GM19238 (cell line): ENCODE results near the gene OR52E8.

ENCODE experiments used
- DNase-seq: peaks from one replicate; pipeline ENCODE4 v3.0.0; 2011; ENCODE audit warnings: low spot score; ENCODE audit not compliant: insufficient read length

Gene OR52E8

GRCh38 chr11:5857590-5857989 is at the start of gene OR52E8:
Gene OR52E8, minus strand, starts transcription at chr11:5857690. Its CDS starts 0 bp downstream, at chr11:5857690.
- DNase-seq: no peak

GRCh38 chr11:5899534-5899933 is 42.0 kb upstream of the OR52E8 start:
- DNase-seq: no peak

GRCh38 chr11:5892908-5893307 is 35.4 kb upstream of the OR52E8 start, which contains the start of gene OR52E5:
Gene OR52E5, plus strand, starts transcription at chr11:5893208. Its CDS starts 7,569 bp downstream, at chr11:5900777.
- no peak for DNase-seq

GRCh38 chr11:5891216-5891800 is 33.8 kb upstream of the OR52E8 start:
- no peak for DNase-seq

GRCh38 chr11:5887661-5888060 is 30.2 kb upstream of the OR52E8 start:
- no peak for DNase-seq

GRCh38 chr11:5887172-5887571 is 29.7 kb upstream of the OR52E8 start:
- DNase-seq: no peak

- no peak for DNase-seq
Measured at GRCh38 chr11:5881756-5882155, 24.3 kb upstream of the OR52E8 start.

GRCh38 chr11:5880329-5880728 is 22.8 kb upstream of the OR52E8 start, which contains the start of gene OR52E4:
Gene OR52E4, plus strand, starts transcription at chr11:5880629. Its CDS starts 3,664 bp downstream, at chr11:5884293.
- no peak for DNase-seq

- DNase-seq: no peak
Measured at GRCh38 chr11:5878564-5878963, 21.1 kb upstream of the OR52E8 start.

- DNase-seq: no peak
Measured at GRCh38 chr11:5865826-5866225, 8.3 kb upstream of the OR52E8 start.

GRCh38 chr11:5851002-5851401 is 6.5 kb downstream of the OR52E8 start:
- no peak for DNase-seq

GRCh38 chr11:5847711-5848110 is 9.8 kb downstream of the OR52E8 start:
- DNase-seq: no peak

- no peak for DNase-seq
Measured at GRCh38 chr11:5846701-5847100, 10.8 kb downstream of the OR52E8 start.

- DNase-seq: no peak
Measured at GRCh38 chr11:5841797-5842196, 15.7 kb downstream of the OR52E8 start, which contains the start of gene OR52E6. Gene OR52E6, minus strand, starts transcription at chr11:5841897. Its CDS starts 0 bp downstream, at chr11:5841897.

- DNase-seq: no peak
Measured at GRCh38 chr11:5837695-5838094, 19.8 kb downstream of the OR52E8 start.

GRCh38 chr11:5833446-5833845 is 24.0 kb downstream of the OR52E8 start:
- DNase-seq: no peak

GRCh38 chr11:5831196-5831829 is 26.2 kb downstream of the OR52E8 start:
- no peak for DNase-seq

- DNase-seq: no peak
Measured at GRCh38 chr11:5818245-5818886, 39.1 kb downstream of the OR52E8 start.

GRCh38 chr11:5815534-5815933 is 42.0 kb downstream of the OR52E8 start:
- DNase-seq: no peak

- no peak for DNase-seq
Measured at GRCh38 chr11:5809905-5810795, 47.3 kb downstream of the OR52E8 start.

GRCh38 chr11:5809122-5809519 is 48.4 kb downstream of the OR52E8 start:
- DNase-seq: no peak
